Heart left ventricle (tissue), 13 donors: ENCODE results near the gene MAT2A.

Source experiments
- CTCF ChIP-seq, 12 donors: fragments of 200-600 bp; sonication (generic) in 4 of 12; IDR thresholded peaks; one replicate each; pipeline versions ENCODE4 v1.5.0 to v1.8.0; 2018 to 2022; ENCODE audit warnings: antibody characterized with exemption in 12 of 12, mild to moderate bottlenecking in 5 of 12
- POLR2A ChIP-seq, 2 donors: fragments of 450-650 bp; IDR thresholded peaks; one replicate each; pipeline ENCODE4 v1.6.1; 2017; ENCODE audit warnings: antibody characterized with exemption in 2 of 2, mild to moderate bottlenecking in 2 of 2, moderate library complexity in 2 of 2
- donor health status: ischemic (EF 13 %, LVEDD 7.1; RV severe dilation, severe dysfunction).
- donor health status: DM: no; HTN: yes; CAD: no.
- donor health status: DM: no; HTN: no; CAD: no.
- donor health status: ischemic (EF 25% LVEDD 6.9; RV normal size, moderate dysfunction).
- donor health status: ischemic (EF 25% LVEDD 5.7; RV mildly dilated, moderate dysfunction).
- donor health status: ischemic (EF 35%, LVEDD 5.7; RV mildly dilated, moderate dysfunction).
- donor health status: nonischemic (EF 11% LVEDD 7.7; RV severe dilation, severe dysfunction).
- donor health status: DM: yes; HTN: yes; CAD: no.
- donor health status: PGD.
- donor health status: ischemic (EF 29% LVEDD 5.4; RV normal size, mild dysfunction).
- donor health status: nonischemic (EF 23%, LVEDD 6.1; RV moderate dilation, normal function).

DNA sequence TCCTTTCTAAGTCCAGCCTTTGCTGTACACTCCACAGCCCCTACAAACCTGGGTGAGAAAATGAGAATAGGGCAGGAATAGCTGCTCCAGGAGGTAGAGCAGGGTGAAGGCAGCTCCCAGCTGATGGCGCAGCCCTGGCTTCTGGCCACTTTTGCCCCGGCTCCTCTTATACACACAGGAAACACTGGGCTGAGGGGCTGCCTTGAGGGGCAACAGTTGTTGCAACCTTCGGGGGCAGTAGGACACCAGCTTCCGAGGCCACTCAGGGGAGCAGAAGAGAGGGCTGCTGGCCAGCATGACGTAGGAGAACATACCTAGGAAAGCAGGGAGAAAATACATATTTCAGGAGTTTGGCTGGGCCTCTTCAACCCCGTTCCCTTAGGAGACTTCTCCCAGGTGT is 14.2 kb downstream of the MAT2A start:
- TF ChIP-seq CTCF (IDR thresholded peaks at IDR 0.05) (no peak), POLR2A (IDR thresholded peaks at IDR 0.05) (no peak)
